Heart left ventricle (tissue), 16 donors: ENCODE data around the gene DTX3. TPM values are rescaled to one million over a fixed set of nuclear protein-coding genes. Genes with fewer than 3 reads are reported as not detected.

Experiments
- ATAC-seq, 4 donors: fragments of 200-7000 bp; cut with Tn5 transposase; one replicate each; pipeline ENCODE4 v1.9.1; 2020 to 2022; ENCODE audit warnings: moderate library complexity in 4 of 4, mild to moderate bottlenecking in 3 of 4, moderate number of reproducible peaks in 1 of 4
- DNase-seq, 5 donors: peaks; one replicate each; pipeline ENCODE4 v3.0.0-alpha.2; 2020
- H3K27ac ChIP-seq, 12 donors: fragments of 200-600 bp; sonication (generic) in 4 of 12; one replicate each; pipeline versions ENCODE4 v1.5.0 to v1.8.0; 2016 to 2022; ENCODE audit warnings: mild to moderate bottlenecking in 2 of 12
- H3K27me3 ChIP-seq, 9 donors: fragments of 200-600 bp; sonication (generic) in 2 of 9; one replicate each; pipeline versions ENCODE4 v1.5.1 to v1.8.0; 2016 to 2022; ENCODE audit warnings: mild to moderate bottlenecking in 3 of 9
- H3K36me3 ChIP-seq, 9 donors: fragments of 200-600 bp; sonication (generic) in 2 of 9; one replicate each; pipeline versions ENCODE4 v1.5.0 to v1.8.0; 2018 to 2022; ENCODE audit warnings: mild to moderate bottlenecking in 2 of 9
- H3K4me1 ChIP-seq, 12 donors: fragments of 200-600 bp; sonication (generic) in 4 of 12; one replicate each; pipeline versions ENCODE4 v1.5.0 to v1.8.0; 2016 to 2022; ENCODE audit warnings: mild to moderate bottlenecking in 3 of 12
- H3K4me3 ChIP-seq, 12 donors: fragments of 200-600 bp; sonication (generic) in 4 of 12; one replicate each; pipeline versions ENCODE4 v1.5.0 to v1.8.0; 2017 to 2022; ENCODE audit warnings: mild to moderate bottlenecking in 9 of 12, moderate library complexity in 4 of 12
- H3K9me3 ChIP-seq, 12 donors: fragments of 200-600 bp; sonication (generic) in 4 of 12; one replicate each; pipeline versions ENCODE4 v1.5.0 to v1.8.0; 2016 to 2022; ENCODE audit warnings: mild to moderate bottlenecking in 1 of 12
- POLR2A ChIP-seq, 2 donors: fragments of 450-650 bp; IDR thresholded peaks; one replicate each; pipeline ENCODE4 v1.6.1; 2017; ENCODE audit warnings: antibody characterized with exemption in 2 of 2, mild to moderate bottlenecking in 2 of 2, moderate library complexity in 2 of 2
- WGBS, 4 donors: extraction: QIAGEN DNeasy Blood & Tissue Kit in 2 of 4; methylation state at CpG; one replicate each; pipeline versions ENCODE4 v1.1.5 to v1.1.7; 2013 to 2018; 5-methylcytosine and 5-hydroxymethylcytosine counted together
- intact Hi-C, 10 donors: fragments of 100-400 bp; cut with DNase I; formaldehyde crosslinking; loops; one replicate each; pipeline versions ENCODE4 v1.11.1 to v1.14.2; 2022
- polyA plus RNA-seq, 2 donors: library from polyadenylated mRNA; stranded (reverse); fragments of 200-250 nt; gene quantifications; one replicate each; pipeline ENCODE4 v1.2.3, GENCODE V29; 2013
- total RNA-seq, 9 donors: library from RNA; depleted of rRNA in 2 of 9; stranded (reverse); fragments of >200 nt in 2 of 9; fragmentation: NEBNext Ultra II Directional in 3 of 9; extraction: Animal tissue kit (Norgen Biotek cat#: 25700) in 3 of 9; gene quantifications; one replicate each; pipeline versions ENCODE4 v1.1.0 to v1.2.4, GENCODE V29; 2016 to 2023
- TF ChIP-seq, protein P1 (sequence below), 12 donors: fragments of 200-600 bp; sonication (generic) in 4 of 12; IDR thresholded peaks; one replicate each; pipeline versions ENCODE4 v1.5.0 to v1.8.0; 2018 to 2022; ENCODE audit warnings: antibody characterized with exemption in 12 of 12, mild to moderate bottlenecking in 5 of 12
- donor health status: ischemic (EF 13 %, LVEDD 7.1; RV severe dilation, severe dysfunction).
- donor health status: healthy with polysubstance abuse.
- donor health status: DM: no; HTN: yes; CAD: no.
- donor health status: DM: no; HTN: no; CAD: no.
- donor health status: ischemic (EF 25% LVEDD 6.9; RV normal size, moderate dysfunction).
- donor health status: ischemic (EF 25% LVEDD 5.7; RV mildly dilated, moderate dysfunction).
- donor health status: healthy.
- donor health status: DM: yes; HTN: yes; CAD: no.
- donor health status: ischemic (EF 35%, LVEDD 5.7; RV mildly dilated, moderate dysfunction).
- donor health status: nonischemic (EF 11% LVEDD 7.7; RV severe dilation, severe dysfunction).
- donor health status: DM: yes; HTN: yes; CAD: no.
- donor health status: PGD.
- donor health status: ischemic (EF 29% LVEDD 5.4; RV normal size, mild dysfunction).
- donor health status: nonischemic (EF 23%, LVEDD 6.1; RV moderate dilation, normal function).

DTX3 gene
- total and polyA plus RNA-seq, 11 donors, result 15.6 to 30.7 (median 22.4) TPM

DNA sequence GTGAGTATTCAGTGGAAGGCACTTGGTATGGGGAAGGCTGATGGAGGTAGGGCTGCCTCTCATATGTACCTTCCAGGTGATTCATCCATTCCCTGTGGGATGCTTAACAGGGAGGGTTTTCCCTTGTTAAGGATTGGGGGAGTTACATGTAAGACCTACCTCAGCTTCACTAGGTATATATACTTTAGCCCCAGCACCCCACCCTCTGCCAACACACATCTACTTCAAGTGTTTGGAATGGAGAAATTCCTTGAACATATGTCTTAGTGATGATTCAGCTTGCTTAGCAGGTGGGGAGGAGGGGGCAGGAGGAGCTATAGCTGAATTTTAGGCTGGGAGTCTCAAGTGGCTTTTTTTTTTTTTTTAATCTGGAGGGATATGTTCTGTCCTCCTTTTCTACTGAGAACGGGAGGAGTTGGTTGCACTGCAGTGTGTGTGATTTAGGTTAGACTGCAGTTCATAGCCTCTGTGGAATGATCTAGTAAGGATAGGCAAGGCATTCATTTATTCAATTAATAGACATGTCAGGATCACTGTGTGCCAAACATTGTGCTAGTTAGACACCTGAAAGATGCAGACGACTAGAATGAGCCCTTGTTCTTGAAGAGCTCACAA, 12.0 kb upstream of the DTX3 start:
- peaks cover 0 to 39% (median 34%) of the 10 kb centered on the region in 9 donors for H3K36me3 ChIP-seq
- WGBS, 4 donors, result 66 to 85% (median 77%) methylated on average over 2 of the region's 2 CpGs
- H3K27me3 ChIP-seq, result peaks cover 0 to 8% (median 0%) of the 10 kb centered on the region in 9 donors
- peaks cover 0 to 27% (median 14%) of the 10 kb centered on the region in 12 donors for H3K4me1 ChIP-seq
- ATAC-seq (no peak), DNase-seq (no peak)
- H3K4me3 ChIP-seq, result peak overlapping the region in 5 of 12 donors; percentile 80 to 96 (median 89)
- no peak for TF ChIP-seq POLR2A (IDR thresholded peaks at IDR 0.05)
- TF ChIP-seq, protein P1, sequence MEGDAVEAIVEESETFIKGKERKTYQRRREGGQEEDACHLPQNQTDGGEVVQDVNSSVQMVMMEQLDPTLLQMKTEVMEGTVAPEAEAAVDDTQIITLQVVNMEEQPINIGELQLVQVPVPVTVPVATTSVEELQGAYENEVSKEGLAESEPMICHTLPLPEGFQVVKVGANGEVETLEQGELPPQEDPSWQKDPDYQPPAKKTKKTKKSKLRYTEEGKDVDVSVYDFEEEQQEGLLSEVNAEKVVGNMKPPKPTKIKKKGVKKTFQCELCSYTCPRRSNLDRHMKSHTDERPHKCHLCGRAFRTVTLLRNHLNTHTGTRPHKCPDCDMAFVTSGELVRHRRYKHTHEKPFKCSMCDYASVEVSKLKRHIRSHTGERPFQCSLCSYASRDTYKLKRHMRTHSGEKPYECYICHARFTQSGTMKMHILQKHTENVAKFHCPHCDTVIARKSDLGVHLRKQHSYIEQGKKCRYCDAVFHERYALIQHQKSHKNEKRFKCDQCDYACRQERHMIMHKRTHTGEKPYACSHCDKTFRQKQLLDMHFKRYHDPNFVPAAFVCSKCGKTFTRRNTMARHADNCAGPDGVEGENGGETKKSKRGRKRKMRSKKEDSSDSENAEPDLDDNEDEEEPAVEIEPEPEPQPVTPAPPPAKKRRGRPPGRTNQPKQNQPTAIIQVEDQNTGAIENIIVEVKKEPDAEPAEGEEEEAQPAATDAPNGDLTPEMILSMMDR (IDR thresholded peaks at IDR 0.05), result no peak
- no peaks in the 10 kb centered on the region for H3K9me3 ChIP-seq
- intact Hi-C loops, result no loop called here
- no peak overlapping the region for H3K27ac ChIP-seq

DNA sequence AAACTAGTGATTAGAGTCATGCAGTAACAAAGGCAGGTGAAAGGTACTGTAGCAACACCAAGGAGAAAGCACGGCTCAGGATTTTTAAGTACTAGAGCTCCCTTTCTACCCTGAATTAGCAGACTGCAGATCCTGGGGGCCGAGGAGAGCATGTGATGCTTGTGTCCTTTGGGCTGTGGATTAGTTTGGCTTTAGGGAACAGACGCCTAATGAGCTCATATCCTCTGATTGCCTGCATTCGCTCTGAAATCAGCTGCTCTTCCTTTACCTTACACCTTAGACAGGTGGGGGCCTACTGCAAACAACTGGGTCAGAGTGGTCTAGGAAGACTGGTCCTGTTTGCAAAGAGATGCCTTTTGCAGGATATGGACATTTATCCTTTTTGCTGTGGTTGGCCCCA, 11.4 kb upstream of the DTX3 start:
- DNase-seq (no peak), ATAC-seq (no peak)
- Histone ChIP-seq H3K9me3 (no peaks in the 10 kb centered on the region), H3K4me1 (peaks cover 0 to 27% (median 14%) of the 10 kb centered on the region in 12 donors), H3K27ac (no peak overlapping the region), H3K27me3 (peaks cover 0 to 2% (median 0%) of the 10 kb centered on the region in 9 donors), H3K4me3 (peak overlapping the region in 2 of 12 donors; percentile 26 to 91), H3K36me3 (peaks cover 0 to 44% (median 40%) of the 10 kb centered on the region in 9 donors)
- intact Hi-C loops, result no loop called here
- TF ChIP-seq POLR2A (IDR thresholded peaks at IDR 0.05), result no peak
- TF ChIP-seq, protein P1 (IDR thresholded peaks at IDR 0.05), result no peak
- WGBS, 4 donors, result 66 to 84% (median 81%) methylated on average over 4 of the region's 4 CpGs

DNA sequence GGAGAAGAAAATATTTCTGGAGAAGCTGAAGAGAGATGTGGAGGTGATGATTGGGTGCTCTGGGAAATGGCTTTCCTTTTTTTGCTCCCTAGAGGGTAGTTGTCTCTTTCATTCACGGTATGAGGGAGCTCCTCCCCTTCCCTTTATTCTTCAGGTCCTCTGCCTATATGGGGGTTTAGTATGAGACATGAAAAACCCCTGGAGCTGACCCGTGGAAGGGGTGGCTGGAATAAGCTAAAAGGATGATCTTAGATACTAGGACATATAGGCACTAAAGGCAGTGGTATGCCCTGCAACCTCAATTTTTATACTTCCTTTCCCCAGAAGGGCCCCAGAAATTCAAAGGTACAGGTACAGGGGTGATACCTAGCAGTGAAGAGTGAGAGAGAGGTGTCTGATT, 4.2 kb upstream of the DTX3 start:
- WGBS, 4 donors, result 54 to 71% (median 65%) methylated on average over 2 of the region's 2 CpGs
- no peak for TF ChIP-seq POLR2A (IDR thresholded peaks at IDR 0.05)
- TF ChIP-seq, protein P1 (IDR thresholded peaks at IDR 0.05), result no peak
- peaks cover 0 to 73% (median 65%) of the 10 kb centered on the region in 9 donors for H3K36me3 ChIP-seq

DNA sequence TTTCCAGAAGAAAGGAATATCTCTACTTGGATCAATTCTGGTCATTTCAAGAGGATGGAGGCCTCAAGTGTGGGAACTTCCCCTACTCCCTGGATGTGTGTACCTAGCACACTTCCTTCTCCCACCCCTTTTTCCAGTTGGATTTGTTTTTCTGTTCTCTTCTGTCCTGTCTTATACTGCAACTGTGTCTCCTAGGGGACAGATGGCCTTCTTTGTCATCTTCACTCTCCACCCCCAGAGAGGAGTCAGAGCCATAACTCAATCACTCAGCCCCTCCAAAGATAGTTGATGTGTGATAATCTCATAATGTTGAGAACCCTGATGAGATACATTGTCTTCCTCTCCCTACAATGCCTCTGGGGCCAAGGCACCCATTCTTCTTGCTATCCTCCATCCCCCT, 2.1 kb upstream of the DTX3 start:
- H3K27me3 ChIP-seq, result no peaks in the 10 kb centered on the region
- no peak for TF ChIP-seq POLR2A (IDR thresholded peaks at IDR 0.05)
- TF ChIP-seq, protein P1 (IDR thresholded peaks at IDR 0.05), result no peak
- no peak for DNase-seq
- H3K36me3 ChIP-seq, result peaks cover 0 to 66% (median 45%) of the 10 kb centered on the region in 9 donors
- intact Hi-C loops, result no loop called here
- H3K4me1 ChIP-seq, result peaks cover 0 to 29% (median 15%) of the 10 kb centered on the region in 12 donors
- no peak for ATAC-seq
- no peak overlapping the region for H3K4me3 ChIP-seq
- no peaks in the 10 kb centered on the region for H3K9me3 ChIP-seq
- peak overlapping the region in 7 of 12 donors; percentile 0 to 95 (median 91) for H3K27ac ChIP-seq

More for the DNA sequence above, 4.2 kb upstream of the DTX3 start:
- peaks cover 0 to 21% (median 13%) of the 10 kb centered on the region in 12 donors for H3K4me1 ChIP-seq
- no peaks in the 10 kb centered on the region for H3K27me3 ChIP-seq
- intact Hi-C loops, result no loop called here
- H3K27ac ChIP-seq, result no peak overlapping the region
- no peak overlapping the region for H3K4me3 ChIP-seq
- ATAC-seq (no peak), DNase-seq (no peak)
- H3K9me3 ChIP-seq, result no peaks in the 10 kb centered on the region
